Measurements from ENCODE around the gene ZNF722. TPM values are rescaled to one million over a fixed set of nuclear protein-coding genes. Genes with fewer than 3 reads are reported as not detected.
"Not testable (repeated sequence)": the region's sequence is repeated elsewhere in the genome, so short reads cannot be mapped to it uniquely, and the experiment has no call there.

The ZNF722 gene
- not detected for total RNA-seq

GRCh38 chr7:63998549-63998948 lies at the start of gene ZNF722:
TSS of gene ZNF722 (plus strand) at chr7:63998849. CDS start at chr7:63998962, 113 bp downstream.
- no peak for TF ChIP-seq POLR2AphosphoS5 (IDR thresholded peaks at IDR 0.05)
- no peak for TF ChIP-seq POLR2A (IDR thresholded peaks at IDR 0.05)
- TF ChIP-seq CTCF (IDR thresholded peaks at IDR 0.05) = no peak
- intact Hi-C loops (cut with DNase I) = no loop called here
- Histone ChIP-seq H3K4me1 (replicated peaks) (no peaks in the 10 kb centered on the region), H3K36me3 (no peaks in the 10 kb centered on the region), H3K27me3 (replicated peaks; ENCODE audit: insufficient read depth) (no peaks in the 10 kb centered on the region), H3K27ac (no peak within 1 kb of the TSS), H3K9me3 (no peaks in the 10 kb centered on the region), H3K4me3 (no peak within 1 kb of the TSS)
- 92% methylated on average over 10 of the region's 10 CpGs for WGBS
- no peak for DNase-seq (ENCODE audit: low spot score)

GRCh38 chr7:63953181-63953580 lies 45.5 kb upstream of the ZNF722 start:
- Histone ChIP-seq H3K4me3 (no peak overlapping the region), H3K27ac (no peak overlapping the region), H3K36me3 (no peaks in the 10 kb centered on the region), H3K27me3 (replicated peaks; ENCODE audit: insufficient read depth) (no peaks in the 10 kb centered on the region), H3K4me1 (replicated peaks) (no peaks in the 10 kb centered on the region), H3K9me3 (no peaks in the 10 kb centered on the region)
- intact Hi-C loops (cut with DNase I) = no loop called here
- no peak for DNase-seq (ENCODE audit: low spot score)
- WGBS = 58% methylated on average over 2 of the region's 2 CpGs
- no peak for TF ChIP-seq POLR2AphosphoS5 (IDR thresholded peaks at IDR 0.05)
- TF ChIP-seq POLR2A (IDR thresholded peaks at IDR 0.05) = no peak
- TF ChIP-seq CTCF (IDR thresholded peaks at IDR 0.05) = no peak

GRCh38 chr7:63968629-63969028 lies 30.0 kb upstream of the ZNF722 start:
- no peaks in the 10 kb centered on the region for H3K27me3 ChIP-seq (replicated peaks; ENCODE audit: insufficient read depth)
- no peaks in the 10 kb centered on the region for H3K36me3 ChIP-seq
- H3K27ac ChIP-seq = no peak overlapping the region
- DNase-seq (ENCODE audit: low spot score) = no peak
- intact Hi-C loops (cut with DNase I) = no loop called here
- no peak for TF ChIP-seq CTCF (IDR thresholded peaks at IDR 0.05)
- no peak for TF ChIP-seq POLR2A (IDR thresholded peaks at IDR 0.05)
- TF ChIP-seq POLR2AphosphoS5 (IDR thresholded peaks at IDR 0.05) = no peak
- no peaks in the 10 kb centered on the region for H3K9me3 ChIP-seq
- H3K4me3 ChIP-seq = no peak overlapping the region
- H3K4me1 ChIP-seq (replicated peaks) = no peaks in the 10 kb centered on the region

- H3K4me1 ChIP-seq (replicated peaks); H3K4me3 ChIP-seq; intact Hi-C loops (cut with DNase I); DNase-seq (ENCODE audit: low spot score); H3K9me3 ChIP-seq; H3K27ac ChIP-seq; H3K36me3 ChIP-seq; H3K27me3 ChIP-seq (replicated peaks; ENCODE audit: insufficient read depth): not testable (repeated sequence)
- 63% methylated on average over 2 of the region's 2 CpGs for WGBS
Observed at GRCh38 chr7:64015496-64015895, 16.8 kb downstream of the ZNF722 start.

GRCh38 chr7:64035388-64035787 lies 36.7 kb downstream of the ZNF722 start:
- 84% methylated on average over 3 of the region's 3 CpGs for WGBS
- TF ChIP-seq CTCF (IDR thresholded peaks at IDR 0.05) = no peak
- no peaks in the 10 kb centered on the region for H3K27me3 ChIP-seq (replicated peaks; ENCODE audit: insufficient read depth)

More at GRCh38 chr7:64035388-64035787, 36.7 kb downstream of the ZNF722 start:
- H3K36me3 ChIP-seq = no peaks in the 10 kb centered on the region
- no peak overlapping the region for H3K27ac ChIP-seq
- intact Hi-C loops (cut with DNase I) = no loop called here
- no peak overlapping the region for H3K4me3 ChIP-seq
- no peaks in the 10 kb centered on the region for H3K4me1 ChIP-seq (replicated peaks)
- DNase-seq (ENCODE audit: low spot score) = no peak
- no peaks in the 10 kb centered on the region for H3K9me3 ChIP-seq
